GM23338 (cell line): ENCODE results near the gene ORAI3.

Experiments
- CREB1 ChIP-seq: fragments of 250-450 bp; sonication (Bioruptor Pico); IDR thresholded peaks from 2 replicates; pipeline ENCODE4 v1.5.0; 2020; ENCODE audit warnings: low read depth, mild to moderate bottlenecking, moderate library complexity
- CTCF ChIP-seq, 2 experiments: fragments of 200-600 bp in 1 of 2; sonication (generic) in 1 of 2; conservative IDR thresholded peaks; 2 replicates each; pipeline versions ENCODE4 v1.5.1 to v1.6.1; 2016 to 2017; ENCODE audit warnings: antibody characterized with exemption in 2 of 2, low read depth in 2 of 2, mild to moderate bottlenecking in 2 of 2, moderate library complexity in 1 of 2
- ETS1 ChIP-seq: IDR thresholded peaks from 2 replicates; pipeline ENCODE4 v1.6.1; 2016; ENCODE audit warnings: antibody characterized with exemption
- EZH2 ChIP-seq: fragments of 200-600 bp; sonication (generic); IDR thresholded peaks from one replicate; pipeline ENCODE4 v1.8.0; 2017; ENCODE audit warnings: antibody characterized with exemption, mild to moderate bottlenecking, low read depth; ENCODE audit not compliant: unreplicated experiment
- EZH2phosphoT487 ChIP-seq: fragments of 200-600 bp; sonication (generic); IDR thresholded peaks from one replicate; pipeline ENCODE4 v1.8.1; 2018; ENCODE audit warnings: antibody characterized with exemption; ENCODE audit not compliant: unreplicated experiment
- JUNB ChIP-seq: IDR thresholded peaks from one replicate; pipeline ENCODE4 v1.6.1; 2016; ENCODE audit warnings: antibody characterized with exemption; ENCODE audit not compliant: unreplicated experiment
- NANOG ChIP-seq: IDR thresholded peaks from 2 replicates; pipeline ENCODE4 v1.6.1; 2016; ENCODE audit warnings: antibody characterized with exemption, borderline replicate concordance
- POLR2AphosphoS5 ChIP-seq: IDR thresholded peaks from 2 replicates; pipeline ENCODE4 v1.6.1; 2016; ENCODE audit warnings: antibody characterized with exemption, low read depth
- REST ChIP-seq: IDR thresholded peaks from one replicate; pipeline ENCODE4 v1.6.1; 2018; ENCODE audit warnings: antibody characterized with exemption; ENCODE audit not compliant: unreplicated experiment
- STAT1 ChIP-seq: IDR thresholded peaks from one replicate; pipeline ENCODE4 v1.6.1; 2016; ENCODE audit warnings: antibody characterized with exemption; ENCODE audit not compliant: unreplicated experiment
- ZNF114 ChIP-seq: fragments of 250-450 bp; sonication (Bioruptor Pico); IDR thresholded peaks from 2 replicates; pipeline ENCODE4 v1.5.0; 2020; ENCODE audit warnings: mild to moderate bottlenecking, moderate library complexity
- ZNF331 ChIP-seq: fragments of 250-450 bp; sonication (Bioruptor Pico); IDR thresholded peaks from 2 replicates; pipeline ENCODE4 v1.5.0; 2020; ENCODE audit warnings: low read depth, mild to moderate bottlenecking, moderate library complexity

- TF ChIP-seq CTCF (conservative IDR thresholded peaks at IDR 0.05; ENCODE audit: low read depth in 2 of 2) (no peak), EZH2 (no peak), POLR2AphosphoS5 (no peak), ZNF114 (CRISPR knock-in tag) (no peak), EZH2phosphoT487 (no peak), JUNB (no peak), REST (no peak), NANOG (no peak), ETS1 (no peak), CREB1 (CRISPR knock-in tag) (no peak), ZNF331 (CRISPR knock-in tag) (no peak), STAT1 (no peak)
Measured at GRCh38 chr16:30937692-30938091, 11.2 kb upstream of the ORAI3 start.
